ENCODE results near the gene RPS6KA2.
A peak's percentile ranks its signal among the peaks of the same experiment; 100 is the strongest.
"Not testable (repeated sequence)": the region's sequence is repeated elsewhere in the genome, so short reads cannot be mapped to it uniquely, and the experiment has no call there.

Gene RPS6KA2

DNA sequence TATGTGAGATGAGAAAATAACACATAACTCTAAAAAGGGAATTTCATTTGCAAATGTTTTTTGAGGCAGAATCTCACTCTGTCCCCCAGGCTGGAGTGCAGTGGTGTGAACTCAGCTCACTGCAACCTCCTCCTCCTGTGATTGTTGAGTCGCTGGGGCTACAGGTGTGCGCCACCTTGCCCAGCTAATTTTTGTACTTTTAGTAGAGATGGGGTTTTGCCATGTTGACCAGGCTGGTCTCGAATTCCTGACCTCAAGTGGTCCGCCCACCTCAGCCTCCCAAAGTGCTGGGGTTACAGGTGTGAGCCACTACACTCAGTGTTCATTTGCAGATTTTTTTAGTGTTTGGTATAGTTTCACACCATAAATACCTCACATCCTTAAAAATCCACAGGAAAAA lies 7.5 kb upstream of the RPS6KA2 start:
- H3K27ac Mint-ChIP-seq, H3K4me3 Mint-ChIP-seq, CTCF ChIA-PET, H3K36me3 Mint-ChIP-seq, DNase-seq, H3K4me1 Mint-ChIP-seq, H3K9me3 Mint-ChIP-seq: not testable (repeated sequence)
- H3K27me3 Mint-ChIP-seq: peaks cover 66% of the 10 kb centered on the region

DNA sequence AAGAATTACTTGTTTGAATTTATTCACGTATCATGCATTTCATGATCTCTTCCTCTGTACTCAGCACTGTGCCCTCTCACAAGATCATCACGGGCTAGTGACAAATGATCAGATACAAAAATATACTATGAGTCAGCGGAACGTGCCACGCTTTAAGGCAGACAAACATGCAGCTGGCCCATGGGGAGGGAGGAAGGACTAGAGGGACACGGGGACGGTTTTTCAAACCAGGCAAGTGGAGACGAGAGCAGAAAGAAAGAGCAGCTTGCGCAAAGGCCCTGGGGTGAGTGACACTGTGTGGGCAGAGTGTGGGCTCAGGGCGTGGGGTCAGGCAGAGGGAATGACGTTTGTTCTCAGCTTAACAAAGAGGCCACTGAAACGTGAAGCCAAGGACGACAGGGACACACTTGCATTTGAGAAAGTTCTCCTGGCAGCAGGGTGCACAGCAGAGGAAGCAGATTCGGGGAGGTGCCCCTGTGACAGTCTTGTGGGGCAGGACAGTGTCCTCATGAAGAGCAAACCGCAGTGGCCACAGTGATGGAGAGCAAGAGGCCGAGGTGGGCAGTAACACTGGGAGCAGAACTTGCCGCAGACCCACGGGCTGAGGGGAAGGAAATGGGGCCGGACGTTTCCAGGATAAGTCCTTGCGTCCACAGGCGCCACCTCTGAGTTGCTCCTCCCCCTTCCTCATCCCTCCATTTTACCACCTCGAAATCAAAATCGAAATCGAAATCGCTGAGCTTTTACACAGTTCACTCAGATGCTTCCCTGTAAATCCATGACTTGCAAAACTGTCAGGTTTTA lies 6.9 kb upstream of the RPS6KA2 start:
- Mint-ChIP-seq H3K27ac (no peak overlapping the region), H3K9me3 (no peaks in the 10 kb centered on the region), H3K27me3 (peaks cover 62% of the 10 kb centered on the region), H3K4me1 (peaks cover 5% of the 10 kb centered on the region), H3K36me3 (no peaks in the 10 kb centered on the region), H3K4me3 (no peak overlapping the region)
- CTCF ChIA-PET: no interaction called here
- DNase-seq: no peak

DNA sequence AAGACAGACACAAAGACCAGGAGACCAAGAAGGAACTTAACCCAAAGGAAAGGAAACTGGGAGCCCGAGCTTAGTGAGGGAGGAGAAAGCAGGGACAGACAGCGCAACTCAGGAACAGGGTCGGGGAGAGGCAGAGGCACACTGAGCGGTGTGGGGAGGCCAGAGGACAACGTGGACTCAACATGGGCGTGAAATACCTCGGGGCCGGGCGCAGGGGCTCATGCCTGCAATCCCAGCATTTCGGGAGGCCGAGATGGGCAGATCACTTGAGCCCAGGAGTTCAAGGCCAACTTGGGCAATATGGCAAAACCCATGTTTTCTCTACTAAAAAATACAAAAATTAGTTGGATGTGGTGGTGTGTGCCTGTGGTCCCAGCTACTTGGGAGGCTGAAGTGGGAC lies 5.7 kb upstream of the RPS6KA2 start:
- DNase-seq: no peak
- no peaks in the 10 kb centered on the region for H3K9me3 Mint-ChIP-seq
- no peak overlapping the region for H3K27ac Mint-ChIP-seq
- H3K4me3 Mint-ChIP-seq: no peak overlapping the region
- peaks cover 68% of the 10 kb centered on the region for H3K27me3 Mint-ChIP-seq
- CTCF ChIA-PET: no interaction called here
- peaks cover 16% of the 10 kb centered on the region for H3K4me1 Mint-ChIP-seq
- no peaks in the 10 kb centered on the region for H3K36me3 Mint-ChIP-seq

DNA sequence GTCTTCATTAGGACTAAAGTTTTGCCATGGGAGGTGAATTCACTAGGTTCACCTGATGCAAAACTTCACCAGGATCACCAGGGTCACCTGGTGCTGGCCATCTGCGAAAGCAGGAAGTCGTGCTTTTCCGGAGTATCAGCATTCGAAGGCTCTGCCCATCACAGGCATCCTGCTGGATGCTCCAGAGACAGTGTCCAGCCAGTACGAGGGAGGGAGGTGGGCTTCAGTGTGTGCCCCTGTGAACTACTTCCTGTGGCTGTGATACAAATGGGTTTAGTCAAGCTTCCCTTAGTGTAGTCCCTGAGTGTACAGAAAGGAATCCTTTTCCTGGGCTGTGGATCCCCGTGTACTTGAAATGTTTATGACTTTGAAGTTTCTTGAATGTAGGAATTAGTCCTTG lies 3.4 kb upstream of the RPS6KA2 start:
- no peak overlapping the region for H3K4me3 Mint-ChIP-seq
- no peak overlapping the region for H3K27ac Mint-ChIP-seq
- CTCF ChIA-PET: no interaction called here

DNA sequence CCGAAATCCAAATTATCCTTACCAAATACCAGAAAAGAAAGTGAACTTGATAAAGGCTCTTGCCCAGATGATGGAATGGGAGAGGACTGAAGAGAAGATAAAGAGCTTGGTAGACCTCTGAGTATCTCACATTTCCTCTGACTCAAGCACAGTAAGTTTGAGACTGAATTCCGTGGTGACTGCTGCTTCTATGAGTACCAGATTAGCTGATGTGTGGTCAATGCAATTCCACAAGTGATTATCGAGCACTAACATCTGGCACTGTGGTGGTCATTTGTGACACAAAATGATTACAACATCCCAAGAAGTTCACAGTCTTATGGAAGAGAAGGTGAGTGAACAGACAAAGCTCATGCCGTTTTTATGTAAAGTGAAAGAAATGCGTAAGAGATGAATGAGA lies 2.6 kb upstream of the RPS6KA2 start:
- H3K9me3 Mint-ChIP-seq: no peaks in the 10 kb centered on the region
- no peak for DNase-seq
- H3K27me3 Mint-ChIP-seq: peaks cover 75% of the 10 kb centered on the region
- H3K27ac Mint-ChIP-seq: no peak overlapping the region
- H3K4me1 Mint-ChIP-seq: peaks cover 27% of the 10 kb centered on the region
- no peaks in the 10 kb centered on the region for H3K36me3 Mint-ChIP-seq
- CTCF ChIA-PET: no interaction called here
- H3K4me3 Mint-ChIP-seq: no peak overlapping the region

More for the DNA sequence above, 3.4 kb upstream of the RPS6KA2 start:
- peaks cover 71% of the 10 kb centered on the region for H3K27me3 Mint-ChIP-seq
- H3K9me3 Mint-ChIP-seq: no peaks in the 10 kb centered on the region
- H3K36me3 Mint-ChIP-seq: no peaks in the 10 kb centered on the region
- DNase-seq: no peak
- peaks cover 27% of the 10 kb centered on the region for H3K4me1 Mint-ChIP-seq

DNA sequence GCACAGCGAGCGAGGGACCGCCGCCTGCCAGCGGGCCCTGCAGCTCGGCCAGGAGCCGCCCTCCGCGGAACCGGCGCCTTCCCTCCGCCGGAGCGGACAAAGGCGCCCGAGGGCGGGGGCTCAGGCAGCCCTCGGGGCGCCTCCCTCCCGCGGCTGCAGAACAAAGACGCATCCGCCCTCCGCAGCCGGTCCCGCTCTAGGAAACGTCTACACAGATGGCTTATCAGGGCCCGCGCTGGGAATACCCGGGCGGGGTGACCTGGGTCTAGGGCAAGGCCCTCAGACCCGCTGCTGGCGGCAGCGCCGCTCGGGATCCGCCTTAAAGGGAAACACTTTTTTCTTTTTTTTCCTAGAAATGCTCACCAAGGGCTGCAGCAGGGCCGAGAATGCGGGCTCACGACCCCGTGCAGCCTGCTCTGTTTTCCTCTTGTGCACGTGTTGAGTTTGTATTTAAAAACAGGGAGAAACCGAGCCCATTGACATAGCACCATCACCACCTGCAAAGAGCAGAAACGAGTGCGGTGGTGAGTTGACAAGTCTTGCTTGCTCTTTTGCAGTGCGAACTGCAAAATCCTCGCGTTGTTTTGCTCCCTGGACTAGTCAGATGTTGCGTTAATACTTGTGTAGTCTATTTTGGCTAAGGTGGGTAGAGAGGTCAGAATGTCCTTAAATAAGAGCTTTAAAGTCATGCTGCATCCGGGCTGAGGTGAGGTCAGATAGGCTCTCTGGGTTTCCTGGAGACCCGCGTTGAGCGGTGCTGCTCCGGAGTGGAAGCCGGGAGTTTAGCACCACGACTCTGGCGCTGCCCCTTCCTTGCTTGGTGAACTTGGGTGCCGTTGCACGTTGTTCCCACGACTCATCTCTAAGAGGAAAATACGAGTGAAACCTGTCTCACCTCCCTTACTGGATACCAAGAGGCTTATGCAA lies 1.1 kb upstream of the RPS6KA2 start:
- DNase-seq: peak; percentile 78
- Mint-ChIP-seq H3K27ac (peak overlapping the region; percentile 94), H3K4me1 (peaks cover 27% of the 10 kb centered on the region), H3K4me3 (peak overlapping the region; percentile 75), H3K27me3 (peaks cover 79% of the 10 kb centered on the region), H3K9me3 (no peaks in the 10 kb centered on the region), H3K36me3 (no peaks in the 10 kb centered on the region)
- CTCF ChIA-PET: no interaction called here

DNA sequence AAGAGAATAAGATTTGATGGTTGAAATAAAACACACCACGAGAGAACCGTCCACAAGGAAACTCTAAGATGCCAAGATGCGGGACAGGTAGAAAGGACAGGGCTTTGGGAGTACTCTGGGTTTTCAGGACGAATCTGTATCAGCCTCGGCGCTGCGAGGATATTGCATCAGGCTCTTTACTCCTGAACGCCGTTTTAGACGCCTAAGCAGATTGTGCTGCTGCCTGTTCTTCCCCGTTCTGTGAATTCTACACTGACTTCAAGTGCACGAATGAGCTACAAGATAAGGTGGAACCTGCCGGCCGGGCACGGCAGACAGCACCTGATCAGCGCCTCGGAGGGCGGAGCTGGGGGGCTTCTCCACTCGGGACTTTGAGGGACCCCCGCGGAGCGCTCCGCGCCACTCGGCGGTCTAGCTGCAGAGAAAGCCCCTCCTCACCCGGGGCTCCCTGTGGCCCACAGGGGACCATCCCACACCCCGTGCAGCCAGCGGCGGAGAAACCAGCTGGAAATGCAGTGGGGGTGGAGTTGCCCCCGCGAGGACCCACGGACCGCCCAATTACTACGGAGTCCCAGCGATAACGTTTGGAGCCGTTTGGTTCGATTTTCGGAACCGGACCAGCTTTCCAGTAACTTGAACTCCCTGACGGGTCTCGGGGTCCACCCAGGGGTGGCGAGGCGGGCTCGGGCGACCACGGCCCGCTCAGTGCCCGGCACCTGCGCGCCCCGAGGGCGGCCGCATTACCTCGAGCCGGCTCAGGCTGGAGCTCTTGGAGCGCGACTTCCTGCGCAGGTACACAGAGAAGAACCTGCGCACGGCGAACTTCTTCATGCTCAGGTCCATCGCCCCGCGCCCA lies 646 bp downstream of the RPS6KA2 start:
- Mint-ChIP-seq H3K36me3 (no peaks in the 10 kb centered on the region), H3K4me1 (peaks cover 27% of the 10 kb centered on the region), H3K27me3 (peaks cover 73% of the 10 kb centered on the region), H3K9me3 (no peaks in the 10 kb centered on the region), H3K27ac (no peak overlapping the region), H3K4me3 (peak overlapping the region; percentile 75)
- peak; percentile 51 for DNase-seq
- CTCF ChIA-PET: interaction anchor here (0.6 to 0.9 kb wide), 2 partner anchors 112 to 367 kb away, joined by 3 read pairs; no protein-coding TSS in a partner anchor

DNA sequence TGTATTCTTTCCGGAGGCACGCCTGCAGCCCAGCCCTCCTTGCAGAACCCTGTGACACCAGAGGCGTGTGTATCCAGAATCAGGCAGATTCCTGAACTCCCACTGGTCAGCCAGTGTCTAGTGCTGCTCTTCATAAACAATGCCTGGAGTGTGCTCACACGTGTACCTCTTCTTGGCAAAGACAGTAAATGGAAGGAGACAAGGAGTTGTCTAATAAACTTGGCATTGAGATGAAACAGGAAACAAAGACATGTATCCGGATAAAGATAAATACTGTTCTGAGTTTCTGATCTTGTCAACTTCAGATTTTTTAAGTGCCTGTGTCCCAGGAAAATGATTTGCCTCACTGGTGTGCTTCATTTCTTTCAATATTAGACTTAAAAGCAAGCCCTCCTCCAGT lies 1.7 kb downstream of the RPS6KA2 start:
- peaks cover 27% of the 10 kb centered on the region for H3K4me1 Mint-ChIP-seq
- no peaks in the 10 kb centered on the region for H3K9me3 Mint-ChIP-seq
- H3K4me3 Mint-ChIP-seq: peak overlapping the region; percentile 75
- peaks cover 70% of the 10 kb centered on the region for H3K27me3 Mint-ChIP-seq
- no peak for DNase-seq
- H3K36me3 Mint-ChIP-seq: no peaks in the 10 kb centered on the region
- no peak overlapping the region for H3K27ac Mint-ChIP-seq
- CTCF ChIA-PET: no interaction called here

DNA sequence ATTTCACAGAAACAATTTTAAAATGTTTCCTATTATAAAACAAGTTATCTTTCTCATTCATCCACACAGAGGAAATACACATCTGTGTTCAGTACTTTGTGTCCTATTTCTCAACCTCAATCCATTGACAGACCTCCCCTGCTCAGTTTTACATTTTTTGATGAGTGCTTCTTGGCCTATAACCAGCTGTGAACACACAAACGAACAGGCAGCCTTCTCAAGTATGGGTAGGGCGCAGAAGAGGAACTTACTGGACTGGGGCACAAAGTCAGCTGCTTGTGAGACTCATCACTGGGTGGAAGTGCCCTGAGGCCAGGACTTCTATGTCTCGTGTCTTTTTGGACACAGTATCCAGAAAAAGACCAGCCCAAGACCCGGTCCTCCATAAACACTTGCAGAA lies 2.8 kb downstream of the RPS6KA2 start:
- no peaks in the 10 kb centered on the region for H3K36me3 Mint-ChIP-seq
- CTCF ChIA-PET: no interaction called here
- H3K27ac Mint-ChIP-seq: no peak overlapping the region
- no peaks in the 10 kb centered on the region for H3K9me3 Mint-ChIP-seq
- H3K27me3 Mint-ChIP-seq: peaks cover 61% of the 10 kb centered on the region
- H3K4me3 Mint-ChIP-seq: no peak overlapping the region
- peaks cover 26% of the 10 kb centered on the region for H3K4me1 Mint-ChIP-seq
- no peak for DNase-seq

DNA sequence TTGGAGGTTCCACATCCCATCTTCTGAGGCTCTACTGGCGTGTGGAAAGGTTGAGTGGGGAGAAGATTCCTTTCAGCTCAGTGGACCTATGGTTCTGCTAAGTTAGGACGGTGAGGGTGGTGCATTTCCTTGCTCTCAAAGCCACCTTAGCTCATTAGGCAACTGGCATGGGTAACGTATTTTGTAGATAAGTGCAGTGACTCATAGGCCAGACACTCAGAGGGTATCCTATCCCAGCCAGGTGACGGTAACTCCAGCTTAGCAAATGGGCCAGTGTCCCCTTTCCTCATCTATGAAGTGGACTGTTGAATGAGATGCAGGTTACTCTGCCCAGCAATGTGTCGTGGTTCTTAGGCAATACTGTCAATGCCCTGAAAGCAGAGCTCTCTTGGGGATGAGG lies 3.7 kb downstream of the RPS6KA2 start:
- Mint-ChIP-seq H3K4me3 (no peak overlapping the region), H3K27me3 (peaks cover 53% of the 10 kb centered on the region), H3K27ac (no peak overlapping the region), H3K9me3 (no peaks in the 10 kb centered on the region), H3K36me3 (no peaks in the 10 kb centered on the region), H3K4me1 (peaks cover 16% of the 10 kb centered on the region)
- CTCF ChIA-PET: no interaction called here
- no peak for DNase-seq

DNA sequence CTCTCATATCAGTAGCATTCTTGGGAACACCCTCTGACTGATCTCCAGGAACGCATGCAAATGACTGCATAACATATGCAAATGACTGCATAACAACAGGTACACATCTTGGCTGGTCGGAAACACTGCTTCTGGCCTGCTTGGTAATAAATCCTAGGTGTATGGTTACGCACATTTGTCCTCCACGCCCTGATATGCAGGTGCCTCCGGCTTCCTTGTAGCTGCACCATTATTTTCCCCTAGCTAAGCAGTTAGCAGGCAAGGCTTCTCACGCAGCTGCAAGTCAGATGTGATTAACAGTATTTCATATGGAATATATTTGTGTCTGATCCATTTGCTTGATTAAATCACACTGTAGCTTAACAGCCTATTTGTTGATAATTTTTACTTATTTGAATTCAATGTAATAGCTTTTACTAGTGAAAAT lies 5.9 kb downstream of the RPS6KA2 start:
- Mint-ChIP-seq H3K27ac (no peak overlapping the region), H3K36me3 (no peaks in the 10 kb centered on the region), H3K27me3 (peaks cover 40% of the 10 kb centered on the region), H3K4me1 (peaks cover 6% of the 10 kb centered on the region), H3K9me3 (no peaks in the 10 kb centered on the region), H3K4me3 (no peak overlapping the region)
- no peak for DNase-seq
- CTCF ChIA-PET: no interaction called here

DNA sequence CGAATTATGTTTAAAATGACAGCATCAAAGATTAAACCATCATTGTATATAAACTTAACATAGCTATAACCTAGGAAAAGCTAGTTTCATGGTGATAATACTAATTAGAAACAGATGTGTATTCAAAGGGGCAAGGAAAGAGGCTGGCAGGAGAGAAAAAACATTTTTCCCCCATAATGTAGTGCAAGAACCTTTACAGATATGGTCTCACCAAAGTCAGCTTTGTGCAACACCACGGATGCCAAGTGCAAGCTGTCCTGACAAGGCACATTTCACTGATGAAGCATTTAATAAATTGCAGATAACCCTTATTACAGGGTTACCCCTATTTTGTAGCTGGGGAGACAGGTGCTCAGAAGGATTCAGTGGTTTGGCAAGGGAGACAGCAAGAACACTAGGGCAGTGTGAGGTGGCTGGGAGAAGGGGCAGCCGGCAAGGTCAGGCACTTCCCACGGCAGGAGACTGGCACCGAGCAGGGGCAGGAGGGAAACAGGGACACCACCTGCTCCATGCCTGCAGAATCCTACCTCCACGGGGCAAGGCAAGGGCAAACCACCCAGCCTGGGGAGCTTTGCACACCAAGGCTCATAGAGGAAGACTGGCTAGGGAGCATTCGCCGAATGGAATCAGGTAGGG lies 6.5 kb downstream of the RPS6KA2 start:
- CTCF ChIA-PET: no interaction called here
- Mint-ChIP-seq H3K36me3 (no peaks in the 10 kb centered on the region), H3K27ac (no peak overlapping the region), H3K4me1 (peaks cover under 1% of the 10 kb centered on the region), H3K27me3 (peaks cover 35% of the 10 kb centered on the region), H3K4me3 (no peak overlapping the region), H3K9me3 (no peaks in the 10 kb centered on the region)
- no peak for DNase-seq

DNA sequence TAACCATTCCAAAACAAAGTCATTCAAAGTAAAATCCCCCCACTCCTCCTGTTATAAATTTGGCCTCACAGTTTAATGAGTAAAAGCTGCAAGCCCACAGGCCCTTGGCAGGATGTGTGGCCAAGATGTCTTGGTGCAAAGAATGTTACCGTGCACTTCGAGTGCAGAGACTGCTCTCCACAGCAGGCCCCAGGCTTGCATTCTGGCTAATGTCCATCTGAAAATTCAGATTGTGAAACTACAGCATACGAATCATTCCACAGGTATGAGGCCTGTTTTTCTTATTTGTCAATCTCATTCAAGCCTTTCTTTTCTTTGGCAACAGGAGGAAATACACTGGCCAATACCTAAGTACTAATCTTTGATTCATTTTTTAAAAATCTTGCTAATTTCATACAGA lies 7.1 kb downstream of the RPS6KA2 start:
- Mint-ChIP-seq H3K4me3 (no peak overlapping the region), H3K27ac (no peak overlapping the region), H3K9me3 (no peaks in the 10 kb centered on the region), H3K36me3 (no peaks in the 10 kb centered on the region), H3K4me1 (no peaks in the 10 kb centered on the region), H3K27me3 (peaks cover 28% of the 10 kb centered on the region)
- CTCF ChIA-PET: no interaction called here
- no peak for DNase-seq
